HG03520 (cell line): ENCODE data around the gene ACRBP.
"Not testable (repeated sequence)": the region's sequence is repeated elsewhere in the genome, so short reads cannot be mapped to it uniquely, and the experiment has no call there.

Experiments
- ATAC-seq: cut with Tn5 transposase; IDR thresholded peaks from one replicate; pipeline ENCODE4 v1.9.1; 2021; ENCODE audit warnings: mild to moderate bottlenecking, moderate library complexity; ENCODE audit not compliant: unreplicated experiment

Gene ACRBP

DNA sequence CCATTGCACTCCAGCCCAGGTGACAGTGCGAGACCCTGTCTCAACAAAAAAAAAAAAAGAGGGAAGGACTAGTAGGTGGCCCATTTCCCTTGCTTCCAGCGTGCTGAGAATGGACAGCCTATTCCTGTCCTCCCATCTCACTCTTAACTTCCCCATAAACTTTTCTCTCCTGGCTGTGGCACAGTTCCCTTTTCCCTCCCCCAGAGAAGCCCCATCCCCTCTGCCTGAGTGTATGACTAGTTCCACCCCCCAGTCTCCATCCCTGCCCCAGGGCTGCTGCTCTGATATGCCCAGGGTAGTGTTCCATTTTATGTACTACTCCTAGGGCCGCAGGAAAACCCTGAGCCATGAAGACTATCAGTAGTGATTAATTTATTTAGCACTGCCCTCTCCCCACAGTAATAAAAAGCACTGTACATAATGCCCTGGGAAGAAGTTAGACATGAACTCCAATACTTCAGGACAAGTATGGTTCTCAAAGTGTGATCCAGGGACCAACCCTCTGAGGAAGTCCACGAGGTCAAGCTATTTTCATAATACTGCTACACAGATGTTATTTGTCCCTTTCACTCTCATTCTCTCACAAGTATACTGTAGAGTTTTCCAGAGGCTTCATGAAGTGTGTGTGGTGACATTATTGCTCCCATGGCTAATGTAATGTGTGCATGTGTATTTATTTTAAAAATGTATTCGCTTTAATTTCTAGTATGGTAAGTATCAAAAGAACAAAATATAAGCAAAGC, 28.6 kb downstream of the ACRBP start:
- ATAC-seq = no peak

DNA sequence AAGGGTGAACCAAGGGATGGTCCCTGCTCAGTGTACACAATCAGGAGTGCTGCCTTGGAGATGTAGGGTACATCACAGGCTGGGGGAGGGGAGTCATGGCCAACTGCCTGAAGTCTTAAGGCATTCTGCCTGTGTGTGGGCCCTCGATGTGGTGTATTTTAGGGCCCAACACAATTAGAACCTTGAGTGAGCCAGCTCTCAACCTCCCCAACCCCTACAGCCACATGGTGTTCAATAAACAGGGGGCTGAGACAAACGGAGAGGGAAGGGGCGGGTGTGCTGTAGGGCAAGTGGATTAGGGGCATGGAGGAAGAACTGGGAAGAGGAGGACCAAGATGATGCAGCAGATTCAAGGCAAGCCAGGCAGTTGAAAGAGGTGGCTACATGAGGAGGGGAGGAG, 31.4 kb downstream of the ACRBP start:
- no peak for ATAC-seq

GRCh38 chr12:6614513-6615172, 32.6 kb downstream of the ACRBP start:
- ATAC-seq = no peak

- no peak for ATAC-seq
Measured at GRCh38 chr12:6613776-6614512, 33.3 kb downstream of the ACRBP start.

GRCh38 chr12:6613015-6613775, 34.0 kb downstream of the ACRBP start:
- ATAC-seq = no peak

DNA sequence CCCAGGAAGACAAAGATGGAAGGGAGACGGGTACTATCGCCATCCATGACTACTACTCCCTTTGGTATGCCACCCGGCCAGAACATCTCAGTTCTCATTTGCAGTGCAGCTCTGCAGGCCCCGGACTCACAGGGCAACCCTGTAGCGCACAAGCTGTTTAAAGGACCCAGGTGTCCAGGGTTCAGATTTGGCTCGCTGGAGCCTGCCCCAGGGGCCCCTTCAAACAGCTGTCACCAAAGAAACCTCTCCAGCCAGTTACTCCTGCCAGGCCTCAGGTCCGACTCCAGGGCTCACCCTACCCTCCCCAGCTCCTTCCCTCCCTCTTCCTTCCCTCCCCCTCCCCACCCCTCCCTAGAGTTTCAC, 34.6 kb downstream of the ACRBP start:
- ATAC-seq = no peak

DNA sequence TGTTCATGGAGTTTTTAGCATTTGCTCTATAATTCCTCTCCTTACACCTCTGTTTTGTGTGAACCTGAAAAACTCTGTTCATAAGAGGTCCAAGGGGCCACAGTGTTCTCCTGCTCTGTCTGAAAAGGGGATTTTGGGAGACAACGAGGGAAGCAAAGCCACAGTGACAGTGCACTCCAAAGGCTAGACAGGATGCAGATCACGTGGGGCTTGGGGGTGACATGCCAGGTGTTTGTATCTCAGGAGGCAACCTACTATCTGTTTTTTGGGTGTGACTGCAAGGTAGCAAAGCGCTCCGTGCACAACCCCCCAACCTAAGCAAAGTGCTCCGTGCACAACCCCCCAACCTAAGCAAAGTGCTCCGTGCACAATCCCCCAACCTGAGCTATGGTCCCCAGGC, 35.0 kb downstream of the ACRBP start:
- ATAC-seq = no peak

DNA sequence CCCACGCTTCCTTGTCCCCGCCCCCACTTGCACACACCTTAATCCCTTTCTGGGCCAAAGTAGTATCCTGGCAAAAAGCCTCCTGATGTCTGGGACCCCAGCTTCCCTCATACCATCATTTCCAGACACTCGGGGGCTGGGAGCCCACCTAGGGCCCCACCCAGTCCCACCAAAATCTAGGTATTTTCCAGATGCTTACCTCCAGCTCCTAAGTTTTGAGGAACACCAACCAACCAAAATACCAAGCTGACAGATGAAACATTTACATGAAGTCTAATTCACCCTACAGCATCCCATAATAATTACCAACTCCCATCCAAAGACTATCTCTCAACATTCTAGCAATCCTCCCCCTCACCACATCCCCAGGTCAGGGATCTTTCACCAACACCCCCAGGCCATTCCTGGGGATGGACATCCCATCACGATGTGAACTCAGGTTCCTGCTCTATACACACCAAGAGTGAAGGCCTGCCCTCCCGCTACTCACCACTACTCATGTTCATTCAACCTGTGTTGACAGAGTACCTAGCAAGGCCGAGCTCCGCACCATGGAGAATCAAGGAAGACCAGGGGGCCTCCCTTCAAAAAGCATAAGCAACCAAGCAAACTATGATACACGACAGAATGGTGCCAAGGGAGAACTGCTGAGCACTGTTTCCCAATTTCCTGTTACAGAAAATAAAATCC, 38.5 kb downstream of the ACRBP start:
- ATAC-seq = no peak

- ATAC-seq = no peak
Measured at GRCh38 chr12:6607751-6608591, 39.3 kb downstream of the ACRBP start.

- ATAC-seq = no peak
Measured at GRCh38 chr12:6606331-6607131, 40.7 kb downstream of the ACRBP start.

GRCh38 chr12:6605421-6606330, 41.6 kb downstream of the ACRBP start:
- no peak for ATAC-seq

DNA sequence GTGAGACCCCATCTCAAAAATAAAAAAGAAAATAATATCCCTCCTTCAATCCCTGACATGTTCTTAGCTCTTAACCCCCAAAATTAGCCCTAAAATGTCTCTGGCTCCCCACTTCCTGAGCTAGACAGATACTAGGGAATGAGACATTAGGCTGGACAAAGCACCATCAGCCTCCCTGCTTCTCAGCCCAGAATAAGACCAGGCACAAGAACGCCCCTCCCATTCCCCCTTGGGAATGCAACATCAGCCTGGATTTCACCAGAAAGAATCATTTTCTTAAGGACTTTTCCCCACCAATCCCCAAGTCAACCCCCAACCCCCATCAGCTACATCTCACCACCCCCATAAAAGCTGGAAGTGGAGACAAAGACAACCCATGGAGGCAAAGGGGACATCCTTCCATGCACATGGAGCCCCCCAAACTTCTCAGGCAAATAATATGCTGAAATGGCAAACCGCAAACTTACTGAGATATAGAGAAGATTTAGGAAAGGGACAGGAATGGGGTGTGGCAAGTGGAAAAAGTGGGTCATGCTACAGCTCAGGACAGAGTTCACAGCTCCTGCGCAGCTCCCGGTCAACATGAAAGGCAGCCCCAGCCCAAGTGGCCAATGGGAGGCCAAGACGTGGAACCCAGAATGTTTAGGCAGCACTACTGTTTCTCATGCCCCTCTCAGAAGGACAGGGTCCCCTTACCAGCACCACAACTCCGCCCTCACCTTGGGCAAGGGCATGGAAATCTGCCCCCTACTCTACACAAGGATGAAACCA, 42.8 kb downstream of the ACRBP start:
- no peak for ATAC-seq

DNA sequence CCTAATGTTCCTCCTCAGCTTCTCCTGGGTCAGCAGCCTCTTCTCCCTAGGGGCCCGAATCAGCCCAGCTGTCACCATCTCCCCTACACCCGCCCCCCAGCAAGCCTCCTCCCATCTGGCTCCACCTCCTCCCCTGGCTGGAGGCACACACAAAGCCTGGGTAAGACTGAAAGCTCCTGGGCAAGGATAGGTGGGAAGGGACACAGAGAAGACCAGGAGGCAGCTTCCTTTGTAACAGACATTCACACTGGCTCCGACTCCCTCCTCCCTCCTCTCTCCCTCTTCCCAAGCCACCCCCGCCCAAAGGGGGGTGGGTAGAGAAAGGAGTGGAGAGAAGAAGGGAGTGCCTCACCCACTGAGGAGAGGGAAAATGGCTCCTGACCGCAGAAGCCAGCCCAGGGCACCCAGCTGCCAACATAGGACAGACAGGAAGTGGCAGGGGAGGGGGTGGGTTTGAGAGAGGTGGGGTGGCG, 44.1 kb downstream of the ACRBP start:
- ATAC-seq = no peak

DNA sequence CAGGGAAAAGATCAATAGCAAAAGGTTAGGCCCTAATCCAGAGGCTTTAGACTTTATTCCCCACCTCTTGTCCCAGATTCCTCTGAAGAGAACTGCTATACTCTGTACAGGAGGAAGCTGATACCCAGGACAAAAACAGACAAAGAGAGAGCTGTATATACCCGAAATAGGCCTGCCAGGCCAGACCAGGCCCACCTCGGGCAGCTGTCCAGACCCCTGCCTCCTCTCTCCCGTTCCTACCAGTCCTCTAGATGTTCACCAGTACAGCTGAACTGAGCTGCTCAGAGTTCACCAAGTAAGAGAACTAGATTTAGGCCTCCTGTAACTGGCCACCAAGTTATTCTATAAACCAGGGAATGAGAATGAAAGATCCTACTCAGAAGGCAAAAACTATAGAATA, 44.7 kb downstream of the ACRBP start:
- ATAC-seq = no peak

DNA sequence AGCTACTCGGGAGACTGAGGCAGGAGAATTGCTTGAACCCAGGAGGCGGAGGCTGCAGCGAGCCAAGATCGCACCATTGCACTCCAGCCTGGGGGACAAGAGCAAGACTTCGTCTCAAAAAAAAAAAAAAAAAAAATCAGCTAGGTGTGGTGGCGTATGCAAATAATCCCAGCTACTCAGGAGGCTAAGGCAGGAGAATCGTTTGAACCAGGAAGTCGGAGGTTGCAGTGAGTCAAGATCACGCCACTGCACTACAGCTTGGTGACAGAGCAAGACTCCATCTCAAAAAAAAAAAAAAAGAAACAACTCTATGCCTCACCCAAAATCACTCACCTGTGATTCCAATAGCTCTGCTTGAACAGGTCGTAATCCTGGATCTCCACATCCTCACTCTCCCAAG, 51.6 kb downstream of the ACRBP start:
- not testable (repeated sequence) for ATAC-seq

GRCh38 chr12:6592087-6592486, 55.1 kb downstream of the ACRBP start:
- no peak for ATAC-seq
